Caki2 (cell line): ENCODE data around the gene CCDC154. TPM values are rescaled to one million over a fixed set of nuclear protein-coding genes. Genes with fewer than 3 reads are reported as not detected.

ENCODE experiments used
- DNase-seq: peaks from one replicate; pipeline ENCODE4 v3.0.0-alpha.2; 2015; ENCODE audit warnings: low read depth
- in situ Hi-C: cut with HindIII; loops from 2 replicates; pipeline ENCODE4 v1.10.0; 2016; ENCODE audit warnings: low sequenced_read_pairs, low pct_unique_long_range_greater_than_20kb, mixed read lengths
- total RNA-seq: library from RNA; depleted of rRNA; stranded (reverse); fragments of >200 nt; shearing (Covaris generic); gene quantifications from 2 replicates; pipeline ENCODE4 v1.2.3, GENCODE V29; 2014; ENCODE audit warnings: low replicate concordance

The CCDC154 gene
- total RNA-seq, 1 experiment from 2014 or later, result not detected

DNA sequence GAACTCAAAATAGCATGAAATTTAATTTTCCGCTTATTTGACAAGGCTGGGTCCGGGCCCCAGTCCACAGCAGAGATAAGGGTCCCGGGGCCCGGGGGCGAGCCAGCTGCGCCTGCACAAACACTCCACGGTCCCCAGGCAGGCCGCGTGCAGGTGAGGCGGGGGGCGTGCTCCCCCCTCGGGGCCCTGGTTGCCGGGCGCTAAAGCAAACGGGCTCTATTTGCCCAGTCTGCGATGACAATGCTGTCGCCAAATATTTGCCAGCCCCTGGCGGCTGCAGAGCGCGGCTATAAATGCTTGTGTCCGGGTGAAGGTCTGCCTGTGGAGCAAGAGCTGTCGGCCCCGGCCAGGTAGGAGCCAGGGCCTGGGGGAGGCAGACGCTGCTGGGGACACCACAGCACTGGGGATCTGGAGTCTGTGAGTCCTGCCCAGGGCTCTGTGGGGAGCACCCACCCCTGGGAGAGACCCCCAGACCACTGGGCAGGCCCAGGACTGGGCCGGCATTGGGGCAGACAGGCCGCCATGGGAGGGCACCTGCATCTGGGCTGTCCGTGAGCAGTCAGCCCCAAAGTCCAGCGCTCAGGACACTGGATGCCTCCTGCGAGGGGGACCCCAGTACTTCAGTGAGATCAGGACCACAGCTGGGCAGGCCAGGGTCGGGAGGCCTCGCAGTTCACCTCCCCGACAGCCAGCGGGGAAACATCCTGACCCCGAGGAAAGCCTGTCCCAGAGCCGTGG is 13.4 kb downstream of the CCDC154 start, which contains the start of gene PERCC1:
Gene PERCC1, plus strand, starts transcription at position 320 of the 738 bp plus-strand sequence. CDS start 1,516 bp downstream, outside the sequence.
- in situ Hi-C loops, result no loop called here
- no peak for DNase-seq

DNA sequence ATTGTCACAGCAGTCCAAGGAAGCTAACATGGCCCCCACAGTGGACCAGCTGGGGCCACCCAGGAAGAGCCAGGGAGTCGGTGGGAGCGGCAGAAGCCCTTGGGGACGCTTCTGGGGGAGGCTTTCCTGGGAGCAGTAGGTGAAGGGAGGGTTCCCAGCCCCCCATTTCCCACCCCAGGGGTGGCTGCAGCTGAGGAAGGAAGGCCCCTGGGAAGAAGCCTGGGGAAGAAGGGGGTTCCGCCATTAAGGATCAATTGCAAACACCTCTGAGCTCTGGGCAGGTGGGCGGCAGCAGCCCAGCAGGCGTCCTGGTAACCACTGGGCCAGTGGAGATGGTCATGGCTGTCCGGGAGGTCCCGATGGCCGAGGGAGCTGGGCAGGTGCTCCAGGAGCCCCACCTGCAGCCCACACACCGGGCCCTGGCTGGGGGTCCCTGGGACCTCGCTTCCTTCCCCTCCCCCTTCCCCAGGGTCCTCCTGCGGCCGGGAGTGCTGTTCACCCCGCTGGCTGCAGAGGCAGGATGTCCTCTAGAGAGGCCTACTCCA is 14.1 kb downstream of the CCDC154 start:
- in situ Hi-C loops, result no loop called here
- DNase-seq, result no peak

GRCh38 chr16:1429631-1430030 is 14.7 kb downstream of the CCDC154 start:
- in situ Hi-C loops, result no loop called here
- no peak for DNase-seq

DNA sequence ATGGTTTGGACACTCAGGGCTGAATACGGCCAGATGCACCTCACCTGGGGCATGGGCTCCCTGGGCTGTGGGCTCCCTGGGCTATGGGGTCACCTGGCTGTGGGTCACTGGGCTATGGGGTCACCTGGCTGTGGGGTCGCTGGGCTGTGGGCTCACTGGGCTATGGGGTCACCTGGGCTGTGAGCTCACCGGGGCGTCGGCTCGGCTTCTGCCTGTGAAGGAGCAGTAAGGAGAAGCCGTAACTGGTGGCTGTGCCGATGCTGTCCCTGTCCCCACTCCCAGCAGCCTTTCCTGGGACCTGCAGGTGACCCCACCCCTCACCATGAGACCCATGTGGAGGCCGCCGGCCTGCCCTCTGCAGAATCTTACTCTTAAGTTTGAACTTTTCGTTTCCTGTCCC is 15.3 kb downstream of the CCDC154 start:
- no peak for DNase-seq
- in situ Hi-C loops, result no loop called here

- DNase-seq, result no peak
- in situ Hi-C loops, result no loop called here
Measured at GRCh38 chr16:1428511-1428910, 15.8 kb downstream of the CCDC154 start.

- DNase-seq, result no peak
- in situ Hi-C loops, result no loop called here
Measured at GRCh38 chr16:1427473-1428461, 16.6 kb downstream of the CCDC154 start.

DNA sequence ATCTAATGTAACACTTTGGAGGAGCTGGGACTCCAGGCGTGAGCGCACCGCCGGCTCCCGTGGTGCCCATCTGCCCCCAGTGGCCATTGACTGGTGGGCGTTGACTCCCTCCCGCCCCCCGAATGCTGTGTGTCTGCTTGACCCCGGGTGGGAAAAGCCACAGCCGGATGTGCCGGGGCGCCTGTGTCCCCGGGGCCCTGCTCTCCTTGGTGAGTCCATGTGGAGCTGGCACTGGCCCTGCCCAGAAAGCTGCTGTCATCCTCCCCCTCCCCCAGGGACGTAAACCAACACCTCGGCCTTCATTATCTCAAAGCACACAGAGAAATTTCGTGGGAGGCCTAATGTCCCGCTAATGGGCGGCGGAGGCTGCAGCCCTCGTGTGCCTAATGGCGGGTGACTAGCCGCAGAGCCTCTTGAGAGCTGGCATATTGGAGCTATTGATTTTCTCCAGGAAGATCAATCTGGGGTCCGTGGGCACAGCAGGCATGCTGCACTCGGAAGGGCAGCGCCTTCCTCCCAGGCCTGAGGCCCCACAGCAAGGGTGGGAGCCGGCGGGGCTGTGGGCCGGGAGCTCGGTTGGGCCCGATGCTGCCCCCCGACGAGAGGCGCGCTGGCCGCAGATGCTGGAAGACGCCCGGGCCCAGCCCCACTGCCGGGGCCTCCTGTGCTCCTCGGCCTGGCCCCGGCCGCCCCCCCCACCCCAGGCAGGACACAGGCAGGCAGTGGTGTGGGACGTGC is 17.5 kb downstream of the CCDC154 start:
- in situ Hi-C loops, result no loop called here
- DNase-seq, result no peak

GRCh38 chr16:1425616-1426370 is 18.6 kb downstream of the CCDC154 start:
- DNase-seq, result no peak
- in situ Hi-C loops, result no loop called here

- in situ Hi-C loops, result no loop called here
- no peak for DNase-seq
Measured at GRCh38 chr16:1424028-1424427, 20.3 kb downstream of the CCDC154 start.

DNA sequence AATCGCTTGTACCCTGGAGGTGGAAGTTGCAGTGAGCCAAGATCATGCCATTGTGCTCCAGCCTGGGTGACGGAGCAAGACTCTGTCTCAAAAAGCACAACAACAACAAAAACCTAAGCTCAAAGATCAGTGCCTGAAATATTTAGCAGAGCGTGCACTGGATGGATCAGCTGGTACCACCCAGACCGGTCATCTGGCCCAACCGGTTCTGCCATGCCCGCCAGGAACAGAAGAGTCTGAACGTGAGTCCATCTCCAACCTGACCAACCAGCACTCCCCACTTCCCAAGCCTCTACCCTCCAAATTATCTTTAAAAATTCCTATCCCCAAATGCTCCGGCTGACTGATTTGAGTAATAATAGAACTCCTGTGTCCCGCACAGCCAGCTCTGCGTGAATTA is 22.3 kb downstream of the CCDC154 start:
- DNase-seq, result no peak
- in situ Hi-C loops, result no loop called here

- DNase-seq, result no peak
Measured at GRCh38 chr16:1420111-1420539, 24.2 kb downstream of the CCDC154 start.

DNA sequence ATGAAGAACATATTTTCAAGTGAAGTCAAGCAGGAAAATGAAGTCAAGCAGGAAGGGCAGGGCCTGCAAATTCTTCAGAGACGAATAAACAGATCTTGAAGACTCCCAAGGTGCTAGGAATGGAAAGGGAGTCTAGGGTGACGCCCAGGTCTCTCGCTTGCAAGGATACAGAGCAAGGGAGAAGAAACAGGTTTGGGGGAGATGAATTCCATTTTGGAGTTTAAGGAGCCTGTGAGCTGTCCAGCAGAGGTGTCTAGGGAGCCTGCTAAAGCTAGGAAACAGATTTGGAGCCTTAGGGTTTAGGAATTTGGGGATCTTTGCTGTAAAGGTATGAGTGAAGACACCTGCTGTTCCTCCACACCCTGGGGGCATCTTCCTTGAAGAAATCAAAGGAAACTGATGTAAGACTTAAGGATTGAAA is 27.8 kb downstream of the CCDC154 start:
- DNase-seq, result peak; percentile 42
- in situ Hi-C loops, result no loop called here

More at GRCh38 chr16:1420111-1420539, 24.2 kb downstream of the CCDC154 start:
- in situ Hi-C loops, result no loop called here

DNA sequence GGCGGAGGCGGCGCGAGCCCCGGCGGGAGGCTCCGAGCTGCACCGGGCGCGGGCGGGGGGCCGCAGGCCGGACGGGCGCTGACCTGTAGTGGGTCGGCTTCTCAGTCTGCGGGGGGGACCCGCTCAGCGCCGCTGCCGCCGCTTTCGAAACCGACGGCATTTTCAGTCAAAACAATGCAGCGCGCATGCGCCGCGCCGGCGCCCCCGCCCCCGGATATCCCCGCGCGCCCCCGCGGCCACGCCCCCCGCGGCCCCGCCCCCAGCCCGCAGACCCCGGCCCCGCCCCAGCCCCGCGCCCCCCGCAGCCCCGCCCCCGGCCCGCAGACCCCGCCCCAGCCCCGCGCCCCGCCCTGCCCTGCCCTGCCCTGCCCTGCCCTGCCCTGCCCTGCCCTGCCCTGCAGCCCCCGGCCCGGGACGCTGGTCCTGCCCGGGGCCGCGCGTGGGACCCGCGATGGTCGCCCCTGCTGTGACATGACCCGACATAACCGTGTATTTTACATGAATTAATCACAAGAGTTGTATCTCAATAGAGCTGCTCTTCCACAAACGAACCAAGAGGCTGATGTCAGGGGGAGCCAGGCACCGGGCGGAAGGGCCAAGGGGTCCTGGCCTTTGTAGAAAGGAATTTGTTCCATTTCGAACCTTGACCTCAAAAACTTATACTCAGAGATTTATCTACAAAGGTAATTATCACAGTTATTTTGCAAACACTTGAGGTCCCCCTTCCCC is 29.7 kb downstream of the CCDC154 start, which contains the start of gene UNKL:
Gene UNKL, minus strand, starts transcription at position 173 of the 729 bp plus-strand sequence. Its CDS starts 13 bp downstream, at position 160.
- in situ Hi-C loops, result no loop called here

GRCh38 chr16:1413684-1414531 is 30.4 kb downstream of the CCDC154 start:
- DNase-seq, result peak; percentile 56
- in situ Hi-C loops, result no loop called here

More for the DNA sequence above, 29.7 kb downstream of the CCDC154 start, which contains the start of gene UNKL:
- DNase-seq, result peak; percentile 28

DNA sequence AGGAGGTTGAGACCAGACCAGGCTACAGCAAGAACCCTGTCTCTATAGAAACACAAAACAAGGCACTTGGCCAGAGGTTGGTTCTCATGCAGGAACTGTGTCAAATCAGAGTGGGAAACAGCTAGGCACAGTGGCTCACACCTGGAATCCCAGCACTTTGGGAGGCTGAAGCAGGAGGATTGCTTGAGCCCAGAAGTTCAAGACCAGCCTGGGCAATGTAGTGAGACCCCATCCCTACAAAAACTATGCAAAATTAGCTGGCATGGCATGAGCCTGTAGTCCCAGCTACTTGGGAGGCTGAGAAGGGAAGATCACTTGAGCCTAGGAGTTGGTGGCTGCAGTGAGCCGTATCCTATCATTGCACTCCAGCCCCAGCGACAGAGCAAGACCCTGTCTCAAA is 31.5 kb downstream of the CCDC154 start:
- no peak for DNase-seq
- in situ Hi-C loops, result no loop called here
